PC-3 (cell line): ENCODE results near the gene ASH1L. TPM values are rescaled to one million over a fixed set of nuclear protein-coding genes. Genes with fewer than 3 reads are reported as not detected.
"Not testable (repeated sequence)": the region's sequence is repeated elsewhere in the genome, so short reads cannot be mapped to it uniquely, and the experiment has no call there.

Source experiments
- ATAC-seq: fragments of 200-7000 bp; cut with Tn5 transposase; 2 replicates; pipeline ENCODE4 v1.9.1; 2020; ENCODE audit warnings: mild to moderate bottlenecking, moderate library complexity
- BruUV-seq: library from RNA; stranded (reverse); fragments of 400-500 nt; replicated peaks from 2 replicates; lab custom pipeline; 2021; lab: Mats Ljungman, UMichigan
- CTCF ChIA-PET: fragments of 300-600 bp; sonication (Branson Sonifier 250); formaldehyde crosslinking; loops from one replicate; lab custom pipeline; 2022; ENCODE audit warnings: antibody characterized with exemption; lab: Charles Lee
- POLR2A ChIA-PET: fragments of 300-600 bp; sonication (Branson Sonifier 250); formaldehyde crosslinking; loops from one replicate; lab custom pipeline; 2022; ENCODE audit warnings: antibody characterized with exemption; ENCODE audit not compliant: unreplicated experiment; lab: Charles Lee
- DNase-seq: peaks from one replicate; pipeline ENCODE4 v3.0.0-alpha.2; 2015
- H2AFZ ChIP-seq: fragments of 300-600 bp; sonication (generic); 2 replicates; pipeline ENCODE4 v1.6.0; 2016; ENCODE audit warnings: antibody characterized with exemption, low read length
- H3F3A ChIP-seq: fragments of 300-600 bp; sonication (generic); one replicate; pipeline ENCODE4 v1.6.0; 2017; ENCODE audit warnings: antibody characterized with exemption, low read length, control low read depth, mild to moderate bottlenecking; ENCODE audit not compliant: unreplicated experiment
- H3K27ac ChIP-seq: fragments of 300-600 bp; sonication (generic); 2 replicates; pipeline ENCODE4 v1.5.1; 2016; ENCODE audit warnings: mild to moderate bottlenecking, low read length
- H3K27me3 ChIP-seq: fragments of 300-600 bp; sonication (generic); 2 replicates; pipeline ENCODE4 v1.6.1; 2016; ENCODE audit warnings: low read length, mixed read lengths
- H3K36me3 ChIP-seq: fragments of 300-600 bp; sonication (generic); 2 replicates; pipeline ENCODE4 v1.6.1; 2016; ENCODE audit warnings: low read depth, mixed run types, low read length, mixed read lengths
- H3K4me1 ChIP-seq: fragments of 300-600 bp; sonication (generic); 2 replicates; pipeline ENCODE4 v1.5.1; 2016; ENCODE audit warnings: low read length; ENCODE audit not compliant: insufficient read depth
- H3K4me2 ChIP-seq: fragments of 300-600 bp; sonication (generic); 2 replicates; pipeline ENCODE4 v1.6.0; 2016; ENCODE audit warnings: low read length
- H3K4me3 ChIP-seq: fragments of 300-600 bp; sonication (generic); 2 replicates; pipeline ENCODE4 v1.5.1; 2016; ENCODE audit warnings: mild to moderate bottlenecking, low read length, mixed read lengths
- H3K79me2 ChIP-seq: fragments of 300-600 bp; sonication (generic); 2 replicates; pipeline ENCODE4 v1.6.1; 2017; ENCODE audit warnings: low read length, mixed read lengths
- H3K9ac ChIP-seq: fragments of 300-600 bp; sonication (generic); 2 replicates; pipeline ENCODE4 v1.6.0; 2016; ENCODE audit warnings: mild to moderate bottlenecking, low read length
- H3K9me2 ChIP-seq: fragments of 300-600 bp; sonication (generic); replicated peaks from 2 replicates; pipeline ENCODE4 v1.6.1; 2016; ENCODE audit warnings: mixed run types, low read length, mixed read lengths
- H3K9me3 ChIP-seq: fragments of 300-600 bp; sonication (generic); 2 replicates; pipeline ENCODE4 v1.6.1; 2016; ENCODE audit warnings: low read length, mixed read lengths
- H4K20me1 ChIP-seq: fragments of 300-600 bp; sonication (generic); 2 replicates; pipeline ENCODE4 v1.6.1; 2016; ENCODE audit warnings: low read length, mixed read lengths
- EZH2 ChIP-seq: fragments of 300-600 bp; sonication (generic); IDR thresholded peaks from one replicate; pipeline ENCODE4 v1.6.1; 2017; ENCODE audit warnings: antibody characterized with exemption, mild to moderate bottlenecking, low read length; ENCODE audit not compliant: unreplicated experiment
- EZH2phosphoT487 ChIP-seq: fragments of 300-600 bp; sonication (generic); IDR thresholded peaks from 2 replicates; pipeline ENCODE4 v1.6.1; 2018; ENCODE audit warnings: mild to moderate bottlenecking, antibody characterized with exemption, low read length, borderline replicate concordance
- intact Hi-C: fragments of 100-400 bp; cut with micrococcal nuclease; formaldehyde crosslinking; loops from 2 replicates; pipeline ENCODE4 v1.9.0; 2023
- total RNA-seq: library from RNA; depleted of rRNA; stranded (reverse); fragments of >200 nt; gene quantifications from 2 replicates; pipeline ENCODE4 v1.2.3, GENCODE V29; 2014
- TF ChIP-seq, protein P1 (sequence below): fragments of 300-600 bp; sonication (generic); conservative IDR thresholded peaks from 2 replicates; pipeline ENCODE4 v1.5.1; 2017; ENCODE audit warnings: antibody characterized with exemption, low read depth, mild to moderate bottlenecking, low read length

Gene ASH1L
- total RNA-seq, 1 experiment from 2014 or later = 27.6 TPM

GRCh38 chr1:155499953-155500639 is 62.5 kb downstream of the ASH1L start:
- Histone ChIP-seq H3K79me2 (peaks cover 50% of the 10 kb centered on the region), H4K20me1 (0 out of 2 replicates have a peak, but pooled peaks cover 5% of the 10 kb centered on the region), H3F3A (no peaks in the 10 kb centered on the region), H3K4me3 (no peak overlapping the region), H3K9me2 (no peaks in the 10 kb centered on the region), H3K4me1 (no peaks in the 10 kb centered on the region), H3K36me3 (no peaks in the 10 kb centered on the region; the same call in 1 of the 2 replicates), H3K27ac (no peak overlapping the region), H3K27me3 (no peaks in the 10 kb centered on the region), H3K4me2 (no peak overlapping the region), H3K9me3 (no peaks in the 10 kb centered on the region), H3K9ac (no peak overlapping the region), H2AFZ (no peak overlapping the region)
- TF ChIP-seq EZH2 (no peak), EZH2phosphoT487 (no peak)
- TF ChIP-seq, protein P1, sequence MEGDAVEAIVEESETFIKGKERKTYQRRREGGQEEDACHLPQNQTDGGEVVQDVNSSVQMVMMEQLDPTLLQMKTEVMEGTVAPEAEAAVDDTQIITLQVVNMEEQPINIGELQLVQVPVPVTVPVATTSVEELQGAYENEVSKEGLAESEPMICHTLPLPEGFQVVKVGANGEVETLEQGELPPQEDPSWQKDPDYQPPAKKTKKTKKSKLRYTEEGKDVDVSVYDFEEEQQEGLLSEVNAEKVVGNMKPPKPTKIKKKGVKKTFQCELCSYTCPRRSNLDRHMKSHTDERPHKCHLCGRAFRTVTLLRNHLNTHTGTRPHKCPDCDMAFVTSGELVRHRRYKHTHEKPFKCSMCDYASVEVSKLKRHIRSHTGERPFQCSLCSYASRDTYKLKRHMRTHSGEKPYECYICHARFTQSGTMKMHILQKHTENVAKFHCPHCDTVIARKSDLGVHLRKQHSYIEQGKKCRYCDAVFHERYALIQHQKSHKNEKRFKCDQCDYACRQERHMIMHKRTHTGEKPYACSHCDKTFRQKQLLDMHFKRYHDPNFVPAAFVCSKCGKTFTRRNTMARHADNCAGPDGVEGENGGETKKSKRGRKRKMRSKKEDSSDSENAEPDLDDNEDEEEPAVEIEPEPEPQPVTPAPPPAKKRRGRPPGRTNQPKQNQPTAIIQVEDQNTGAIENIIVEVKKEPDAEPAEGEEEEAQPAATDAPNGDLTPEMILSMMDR = no peak
- ChIA-PET POLR2A (no interaction called here), CTCF (no interaction called here)
- intact Hi-C loops = no loop called here
- DNase-seq = no peak
- no peak for ATAC-seq
- BruUV-seq = no TSS peak

DNA sequence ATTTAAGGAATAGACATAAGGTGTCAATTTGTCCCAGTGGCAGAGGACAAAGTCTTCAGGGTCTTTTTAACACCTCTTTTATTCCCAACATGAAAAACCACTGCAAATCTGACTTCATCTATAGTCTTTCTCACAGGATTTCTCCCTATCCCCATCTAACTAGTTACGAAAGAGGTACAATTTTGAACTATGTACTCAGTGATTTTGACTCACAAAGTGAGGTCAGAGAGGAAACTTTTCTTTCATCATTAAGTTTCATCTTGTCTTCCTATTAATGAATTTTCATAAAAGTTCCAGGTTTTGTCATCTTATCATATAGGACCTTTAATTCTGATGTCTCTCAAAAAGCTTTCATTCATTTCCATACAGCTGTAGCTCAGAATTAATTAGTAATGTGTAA is 63.3 kb downstream of the ASH1L start:
- no peaks in the 10 kb centered on the region for H3K4me1 ChIP-seq
- no peak overlapping the region for H3K9ac ChIP-seq
- H3K79me2 ChIP-seq = peaks cover 58% of the 10 kb centered on the region
- CTCF ChIA-PET = no interaction called here
- TF ChIP-seq EZH2 (no peak), EZH2phosphoT487 (no peak)
- TF ChIP-seq, protein P1 = no peak
- H3K27ac ChIP-seq = no peak overlapping the region
- no peaks in the 10 kb centered on the region for H3F3A ChIP-seq
- H2AFZ ChIP-seq = no peak overlapping the region
- no peak overlapping the region for H3K4me2 ChIP-seq
- H4K20me1 ChIP-seq = 0 out of 2 replicates have a peak, but pooled peaks cover 5% of the 10 kb centered on the region
- intact Hi-C loops = no loop called here
- no peaks in the 10 kb centered on the region for H3K9me2 ChIP-seq
- H3K36me3 ChIP-seq = no peaks in the 10 kb centered on the region; the same call in 1 of the 2 replicates
- H3K27me3 ChIP-seq = no peaks in the 10 kb centered on the region
- DNase-seq (no peak), ATAC-seq (no peak)
- no peaks in the 10 kb centered on the region for H3K9me3 ChIP-seq
- BruUV-seq = no TSS peak
- POLR2A ChIA-PET = no interaction called here
- no peak overlapping the region for H3K4me3 ChIP-seq

DNA sequence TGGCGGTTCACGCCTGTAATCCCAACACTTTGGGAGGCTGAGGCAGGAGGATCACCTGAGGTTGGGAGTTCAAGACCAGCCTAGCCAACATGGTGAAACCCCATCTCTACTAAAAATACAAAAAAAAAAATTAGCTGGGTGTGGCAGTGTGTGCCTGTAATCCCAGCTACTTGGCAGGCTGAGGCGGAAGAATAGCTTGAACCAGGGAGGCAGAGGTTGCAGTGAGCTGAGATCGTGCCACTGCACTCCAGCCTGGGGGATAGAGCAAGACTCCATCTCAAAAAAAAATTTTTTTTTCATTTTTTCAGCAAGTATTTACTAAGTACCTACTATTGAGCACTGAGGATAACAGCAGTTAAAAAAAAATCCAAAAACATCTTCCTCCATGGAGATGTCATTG is 69.0 kb downstream of the ASH1L start:
- H3K27me3 ChIP-seq, BruUV-seq, H3K9me3 ChIP-seq, H3K4me1 ChIP-seq, H3K4me3 ChIP-seq, H3K4me2 ChIP-seq, H3K36me3 ChIP-seq, H3F3A ChIP-seq, CTCF ChIA-PET, DNase-seq, ATAC-seq, H3K9ac ChIP-seq, H2AFZ ChIP-seq, H4K20me1 ChIP-seq, POLR2A ChIA-PET, intact Hi-C loops, H3K9me2 ChIP-seq, H3K27ac ChIP-seq: not testable (repeated sequence)
- H3K79me2 ChIP-seq = peaks cover 38% of the 10 kb centered on the region

DNA sequence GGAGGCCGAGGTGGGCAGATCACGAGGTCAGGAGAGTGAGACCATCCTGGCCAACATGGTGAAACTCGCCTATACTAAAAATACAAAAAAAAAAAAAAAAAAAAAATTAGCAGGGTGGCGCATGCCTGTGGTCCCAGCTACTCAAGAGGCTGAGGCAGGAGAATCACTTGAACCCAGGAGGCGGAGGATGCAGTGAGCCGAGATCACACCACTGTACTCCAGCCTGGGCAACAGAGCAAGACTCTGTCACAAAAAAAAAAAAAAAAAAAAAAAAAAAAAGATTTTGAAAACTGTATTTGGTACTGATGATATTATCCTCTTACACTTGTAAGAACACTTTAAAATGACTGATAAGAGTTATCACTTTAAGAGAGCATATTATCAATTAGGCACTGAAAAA is 74.2 kb downstream of the ASH1L start:
- CTCF ChIA-PET, ATAC-seq: not testable (repeated sequence)

More for the DNA sequence above, 74.2 kb downstream of the ASH1L start:
- H3K27me3 ChIP-seq, H3K9me3 ChIP-seq, H3K4me1 ChIP-seq, H2AFZ ChIP-seq, intact Hi-C loops, H3K4me2 ChIP-seq, H3K36me3 ChIP-seq, H3K9ac ChIP-seq, H3F3A ChIP-seq, BruUV-seq, H4K20me1 ChIP-seq, H3K4me3 ChIP-seq, H3K27ac ChIP-seq, DNase-seq, H3K9me2 ChIP-seq: not testable (repeated sequence)
- POLR2A ChIA-PET = interaction anchor here (0.6 kb wide), 1 partner anchor 55 kb away, joined by 9 read pairs; no protein-coding TSS in a partner anchor
- peaks cover 37% of the 10 kb centered on the region for H3K79me2 ChIP-seq
